ENCODE measurements around the gene TRIP6. TPM values are rescaled to one million over a fixed set of nuclear protein-coding genes. Genes with fewer than 3 reads are reported as not detected.

The TRIP6 gene
- total and polyA plus RNA-seq, 8 donors, result 24.1 to 57.6 (median 34.5) TPM

GRCh38 chr7:100886936-100887515, 19.8 kb downstream of the TRIP6 start:
- Histone ChIP-seq H3K4me3 (no peak overlapping the region), H3K27me3 (no peaks in the 10 kb centered on the region), H3K4me1 (peaks cover 0 to 11% (median 10%) of the 10 kb centered on the region in 3 donors), H3K9me3 (no peaks in the 10 kb centered on the region), H3K36me3 (peaks cover 2 to 54% (median 22%) of the 10 kb centered on the region in 3 donors), H3K27ac (no peak overlapping the region)
- TF ChIP-seq, protein P1, sequence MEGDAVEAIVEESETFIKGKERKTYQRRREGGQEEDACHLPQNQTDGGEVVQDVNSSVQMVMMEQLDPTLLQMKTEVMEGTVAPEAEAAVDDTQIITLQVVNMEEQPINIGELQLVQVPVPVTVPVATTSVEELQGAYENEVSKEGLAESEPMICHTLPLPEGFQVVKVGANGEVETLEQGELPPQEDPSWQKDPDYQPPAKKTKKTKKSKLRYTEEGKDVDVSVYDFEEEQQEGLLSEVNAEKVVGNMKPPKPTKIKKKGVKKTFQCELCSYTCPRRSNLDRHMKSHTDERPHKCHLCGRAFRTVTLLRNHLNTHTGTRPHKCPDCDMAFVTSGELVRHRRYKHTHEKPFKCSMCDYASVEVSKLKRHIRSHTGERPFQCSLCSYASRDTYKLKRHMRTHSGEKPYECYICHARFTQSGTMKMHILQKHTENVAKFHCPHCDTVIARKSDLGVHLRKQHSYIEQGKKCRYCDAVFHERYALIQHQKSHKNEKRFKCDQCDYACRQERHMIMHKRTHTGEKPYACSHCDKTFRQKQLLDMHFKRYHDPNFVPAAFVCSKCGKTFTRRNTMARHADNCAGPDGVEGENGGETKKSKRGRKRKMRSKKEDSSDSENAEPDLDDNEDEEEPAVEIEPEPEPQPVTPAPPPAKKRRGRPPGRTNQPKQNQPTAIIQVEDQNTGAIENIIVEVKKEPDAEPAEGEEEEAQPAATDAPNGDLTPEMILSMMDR (IDR thresholded peaks at IDR 0.05), result no peak
- FAIRE-seq (no peak), DNase-seq (no peak), ATAC-seq (no peak)
- 85 to 86% methylated on average over 25 of the region's 25 CpGs for WGBS, 2 donors
- intact Hi-C loops (cut with DNase I), result no loop called here

DNA sequence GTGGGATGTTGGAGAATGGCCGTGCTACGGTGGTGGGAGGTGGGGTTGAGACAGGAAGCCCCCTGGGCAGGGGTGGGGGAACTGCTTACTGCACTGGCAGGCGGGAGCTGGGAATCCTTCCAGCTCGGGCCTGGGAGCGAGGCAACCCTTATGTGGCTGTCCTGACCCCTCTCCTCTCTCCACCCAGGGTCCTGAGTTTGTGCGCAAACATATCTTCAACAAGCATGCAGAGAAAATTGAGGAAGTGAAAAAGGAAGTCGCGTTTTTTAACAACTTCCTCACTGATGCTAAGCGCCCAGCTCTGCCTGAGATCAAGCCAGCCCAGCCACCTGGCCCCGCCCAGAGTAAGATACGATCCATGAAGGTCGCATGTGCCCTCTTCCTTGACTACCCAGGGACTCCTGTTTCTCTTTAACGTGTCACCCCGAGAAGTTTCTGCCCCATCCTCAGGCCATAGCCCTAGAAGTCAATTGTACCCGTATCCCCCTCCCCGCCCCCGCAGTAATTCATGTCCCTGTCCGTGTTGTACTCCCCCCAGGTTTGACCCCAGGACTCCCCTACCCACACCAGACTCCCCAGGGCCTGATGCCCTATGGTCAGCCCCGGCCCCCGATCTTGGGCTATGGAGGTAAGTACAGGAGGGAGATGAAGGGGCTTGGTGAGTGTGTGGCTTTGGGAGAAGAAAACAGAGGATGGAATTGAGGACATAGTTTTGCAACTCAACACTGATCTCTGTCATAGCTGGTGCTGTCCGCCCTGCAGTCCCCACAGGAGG, 20.5 kb downstream of the TRIP6 start:
- intact Hi-C loops (cut with DNase I), result no loop called here
- no peak for ATAC-seq
- 60 to 62% methylated on average over 20 to 21 of the region's 21 CpGs for WGBS, 2 donors

GRCh38 chr7:100888291-100888987, 21.3 kb downstream of the TRIP6 start:
- DNase-seq, result peak in 1 of 6 donors; percentile 9
- peaks cover 0 to 11% (median 10%) of the 10 kb centered on the region in 3 donors for H3K4me1 ChIP-seq

More for the DNA sequence above, 20.5 kb downstream of the TRIP6 start:
- peaks cover 0 to 11% (median 10%) of the 10 kb centered on the region in 3 donors for H3K4me1 ChIP-seq
- TF ChIP-seq, protein P1 (IDR thresholded peaks at IDR 0.05), result no peak
- DNase-seq, result peak in 1 of 6 donors; percentile 9
- no peak for FAIRE-seq
- peak overlapping the region in 1 of 4 donors; percentile 73 for H3K4me3 ChIP-seq
- H3K9me3 ChIP-seq, result no peaks in the 10 kb centered on the region
- no peak overlapping the region for H3K27ac ChIP-seq
- no peaks in the 10 kb centered on the region for H3K27me3 ChIP-seq
- H3K36me3 ChIP-seq, result peaks cover 0 to 48% (median 15%) of the 10 kb centered on the region in 3 donors

GRCh38 chr7:100888988-100889750, 22.0 kb downstream of the TRIP6 start, which contains the start of gene UFSP1:
UFSP1 (minus strand) TSS chr7:100889715; CDS start chr7:100889271, 444 bp downstream.
- Histone ChIP-seq H3K4me3 (peak within 1 kb of the TSS; percentile 48 to 74 (median 68)), H3K27me3 (no peaks in the 10 kb centered on the region), H3K9me3 (no peaks in the 10 kb centered on the region), H3K4me1 (peaks cover 0 to 11% (median 10%) of the 10 kb centered on the region in 3 donors), H3K36me3 (peaks cover 0 to 36% (median 14%) of the 10 kb centered on the region in 3 donors), H3K27ac (peak within 1 kb of the TSS; percentile 75 to 94 (median 84))
- DNase-seq (peak in 2 of 6 donors; percentile 58 to 80), FAIRE-seq (no peak), ATAC-seq (peak; percentile 57 to 68 (median 64))
- TF ChIP-seq, protein P1 (IDR thresholded peaks at IDR 0.05), result no peak
- intact Hi-C loops (cut with DNase I), result no loop called here
- 2 to 3% methylated on average over 50 to 67 of the region's 73 CpGs for WGBS, 2 donors

More at GRCh38 chr7:100888291-100888987, 21.3 kb downstream of the TRIP6 start:
- Histone ChIP-seq H3K27ac (peak overlapping the region in 2 of 4 donors; percentile 62 to 74), H3K4me3 (peak overlapping the region; percentile 48 to 74 (median 68)), H3K27me3 (no peaks in the 10 kb centered on the region), H3K36me3 (peaks cover 0 to 40% (median 14%) of the 10 kb centered on the region in 3 donors), H3K9me3 (no peaks in the 10 kb centered on the region)
- intact Hi-C loops (cut with DNase I), result no loop called here
- ATAC-seq (no peak), FAIRE-seq (no peak)
- TF ChIP-seq, protein P1 (IDR thresholded peaks at IDR 0.05), result no peak
- WGBS, 2 donors, result 41 to 44% methylated on average over 18 of the region's 18 CpGs
